Spleen (tissue), 7 donors: ENCODE data around the gene THOC6.

Experiments used
- CTCF ChIP-seq, 11 experiments: fragments of 200-600 bp in 7 of 11; fragments of 450-650 bp in 4 of 11; sonication (generic) in 4 of 11; IDR thresholded peaks in 8 of 11; conservative IDR thresholded peaks in 3 of 11; 1 replicate in 7 of 11; 2 replicates in 4 of 11; pipeline versions ENCODE4 v1.4.0 to v1.8.0; 2016 to 2021; ENCODE audit warnings: antibody characterized with exemption in 11 of 11, inconsistent platforms in 4 of 11, mild to moderate bottlenecking in 1 of 11
- POLR2AphosphoS5 ChIP-seq, 3 donors: sonication (generic); formaldehyde crosslinking; IDR thresholded peaks; one replicate each; pipeline ENCODE4 v1.5.1; 2017; ENCODE audit warnings: antibody characterized with exemption in 3 of 3
- donor health status: DM: no; HTN: no; CAD: no; lungs with moderate emphysema.
- donor health status: DM: no; HTN: no; CAD: no.
- donor health status: DM: no; HTN: no; CAD: no.

- TF ChIP-seq CTCF (IDR thresholded peaks at IDR 0.05 in 8 of 11, conservative IDR thresholded peaks at IDR 0.05 in 3 of 11): no peak
- TF ChIP-seq POLR2AphosphoS5 (IDR thresholded peaks at IDR 0.05): no peak
Observed at GRCh38 chr16:3035972-3036725, 12.3 kb downstream of the THOC6 start.
